Esophagus muscularis mucosa (tissue), 3 donors: ENCODE results near the gene FLYWCH2.

Source experiments
- CTCF ChIP-seq, 3 experiments: fragments of 200-600 bp in 2 of 3; fragments of 450-650 bp in 1 of 3; sonication (generic) in 2 of 3; IDR thresholded peaks; one replicate each; pipeline ENCODE4 v1.5.1; 2017 to 2019; ENCODE audit warnings: antibody characterized with exemption in 3 of 3, mild to moderate bottlenecking in 2 of 3, moderate library complexity in 1 of 3
- POLR2A ChIP-seq: fragments of 450-650 bp; IDR thresholded peaks from one replicate; pipeline ENCODE4 v1.6.1; 2017; ENCODE audit warnings: antibody characterized with exemption, moderate library complexity, mild to moderate bottlenecking, low read depth

- TF ChIP-seq CTCF (IDR thresholded peaks at IDR 0.05) (no peak), POLR2A (no peak)
These were observed 23.2 kb upstream of the FLYWCH2 start for GRCh38 chr16:2859686-2860265.
